ENCODE data around the gene CLEC3B.

The CLEC3B gene

GRCh38 chr3:45003406-45003805 lies 22.7 kb upstream of the CLEC3B start:
- H3K36me3 ChIP-seq (ENCODE audit: control insufficient read depth, insufficient read depth, low read length), result peaks cover 89% of the 10 kb centered on the region
- H3K27ac ChIP-seq (ENCODE audit: low read depth, low read length), result no peak overlapping the region
- peaks cover 15% of the 10 kb centered on the region; the same call in 1 of the 2 replicates for H3K9me3 ChIP-seq (ENCODE audit: control insufficient read depth, insufficient read depth, low read length)
- H3K4me1 ChIP-seq (ENCODE audit: control insufficient read depth, insufficient read depth, low read length), result no peaks in the 10 kb centered on the region
- H3K27me3 ChIP-seq (ENCODE audit: control insufficient read depth, insufficient read depth, low read length), result no peaks in the 10 kb centered on the region
- no peak overlapping the region for H3K9ac ChIP-seq (ENCODE audit: low read depth, low read length)
- no peak overlapping the region for H3K4me3 ChIP-seq (ENCODE audit: low read depth, low read length)

DNA sequence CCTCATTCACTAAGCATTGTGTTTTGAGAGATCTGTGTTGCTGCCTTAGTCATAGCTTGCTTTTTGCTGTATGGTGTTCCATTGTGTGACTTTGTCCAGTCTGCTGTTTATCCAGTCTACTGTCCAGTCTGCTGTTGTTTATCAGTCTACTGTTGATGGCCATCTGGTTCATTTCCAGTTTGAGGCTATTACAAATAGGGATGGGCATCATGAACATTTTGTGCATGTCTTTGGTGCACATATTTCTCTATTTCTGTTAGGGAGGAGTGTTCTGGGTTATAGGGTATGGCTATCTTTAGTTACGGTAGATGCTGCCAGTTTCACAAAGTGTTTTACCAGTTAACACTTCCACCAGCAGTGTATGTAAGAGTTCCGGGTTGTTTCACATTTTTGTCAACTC lies 22.2 kb upstream of the CLEC3B start:
- H3K4me3 ChIP-seq (ENCODE audit: low read depth, low read length), result no peak overlapping the region
- peaks cover 89% of the 10 kb centered on the region for H3K36me3 ChIP-seq (ENCODE audit: control insufficient read depth, insufficient read depth, low read length)
- no peak overlapping the region for H3K27ac ChIP-seq (ENCODE audit: low read depth, low read length)

GRCh38 chr3:45007091-45007490 lies 19.0 kb upstream of the CLEC3B start:
- Histone ChIP-seq H3K9me3 (ENCODE audit: control insufficient read depth, insufficient read depth, low read length) (peaks cover 15% of the 10 kb centered on the region; the same call in 1 of the 2 replicates), H3K9ac (ENCODE audit: low read depth, low read length) (no peak overlapping the region), H3K4me1 (ENCODE audit: control insufficient read depth, insufficient read depth, low read length) (no peaks in the 10 kb centered on the region), H3K27me3 (ENCODE audit: control insufficient read depth, insufficient read depth, low read length) (no peaks in the 10 kb centered on the region), H3K27ac (ENCODE audit: low read depth, low read length) (no peak overlapping the region), H3K36me3 (ENCODE audit: control insufficient read depth, insufficient read depth, low read length) (peaks cover 87% of the 10 kb centered on the region), H3K4me3 (ENCODE audit: low read depth, low read length) (no peak overlapping the region)

More for the DNA sequence above, 22.2 kb upstream of the CLEC3B start:
- Histone ChIP-seq H3K9me3 (ENCODE audit: control insufficient read depth, insufficient read depth, low read length) (peaks cover 15% of the 10 kb centered on the region; the same call in 1 of the 2 replicates), H3K4me1 (ENCODE audit: control insufficient read depth, insufficient read depth, low read length) (no peaks in the 10 kb centered on the region), H3K9ac (ENCODE audit: low read depth, low read length) (no peak overlapping the region), H3K27me3 (ENCODE audit: control insufficient read depth, insufficient read depth, low read length) (no peaks in the 10 kb centered on the region)

- Histone ChIP-seq H3K9ac (ENCODE audit: low read depth, low read length) (no peak overlapping the region), H3K4me3 (ENCODE audit: low read depth, low read length) (no peak overlapping the region), H3K27me3 (ENCODE audit: control insufficient read depth, insufficient read depth, low read length) (no peaks in the 10 kb centered on the region), H3K36me3 (ENCODE audit: control insufficient read depth, insufficient read depth, low read length) (peaks cover 87% of the 10 kb centered on the region), H3K27ac (ENCODE audit: low read depth, low read length) (no peak overlapping the region), H3K9me3 (ENCODE audit: control insufficient read depth, insufficient read depth, low read length) (peaks cover 10% of the 10 kb centered on the region; the same call in 1 of the 2 replicates), H3K4me1 (ENCODE audit: control insufficient read depth, insufficient read depth, low read length) (no peaks in the 10 kb centered on the region)
Observed at GRCh38 chr3:45008117-45008516, 18.0 kb upstream of the CLEC3B start.

DNA sequence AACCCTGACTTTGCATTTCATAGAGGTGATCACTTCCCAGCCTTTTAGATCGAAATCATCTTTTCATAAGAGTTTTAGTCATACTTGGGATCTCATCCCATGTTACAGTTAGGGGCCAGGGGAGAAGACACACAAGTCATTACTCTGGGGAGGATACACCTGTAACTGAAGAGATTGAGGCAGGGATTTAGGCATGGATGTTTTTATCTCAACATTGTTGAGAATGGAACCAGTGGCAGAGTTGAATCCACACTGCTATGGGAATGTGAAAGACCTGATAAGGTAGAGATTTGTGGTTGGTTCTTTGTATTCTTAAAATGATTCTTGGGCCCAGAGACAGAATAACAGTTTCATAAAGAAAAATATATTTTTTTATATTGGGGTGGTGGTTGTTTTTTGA lies 16.2 kb upstream of the CLEC3B start:
- no peak overlapping the region for H3K9ac ChIP-seq (ENCODE audit: low read depth, low read length)
- H3K36me3 ChIP-seq (ENCODE audit: control insufficient read depth, insufficient read depth, low read length), result peaks cover 84% of the 10 kb centered on the region
- no peak overlapping the region for H3K4me3 ChIP-seq (ENCODE audit: low read depth, low read length)
- no peaks in the 10 kb centered on the region for H3K9me3 ChIP-seq (ENCODE audit: control insufficient read depth, insufficient read depth, low read length)
- H3K27me3 ChIP-seq (ENCODE audit: control insufficient read depth, insufficient read depth, low read length), result no peaks in the 10 kb centered on the region
- H3K27ac ChIP-seq (ENCODE audit: low read depth, low read length), result no peak overlapping the region
- H3K4me1 ChIP-seq (ENCODE audit: control insufficient read depth, insufficient read depth, low read length), result no peaks in the 10 kb centered on the region

- Histone ChIP-seq H3K9ac (ENCODE audit: low read depth, low read length) (no peak overlapping the region), H3K27ac (ENCODE audit: low read depth, low read length) (no peak overlapping the region), H3K9me3 (ENCODE audit: control insufficient read depth, insufficient read depth, low read length) (no peaks in the 10 kb centered on the region), H3K4me1 (ENCODE audit: control insufficient read depth, insufficient read depth, low read length) (peaks cover 4% of the 10 kb centered on the region), H3K27me3 (ENCODE audit: control insufficient read depth, insufficient read depth, low read length) (no peaks in the 10 kb centered on the region), H3K4me3 (ENCODE audit: low read depth, low read length) (no peak overlapping the region), H3K36me3 (ENCODE audit: control insufficient read depth, insufficient read depth, low read length) (peaks cover 74% of the 10 kb centered on the region)
Observed at GRCh38 chr3:45010811-45011333, 15.2 kb upstream of the CLEC3B start.

GRCh38 chr3:45011756-45012508 lies 14.2 kb upstream of the CLEC3B start:
- Histone ChIP-seq H3K9me3 (ENCODE audit: control insufficient read depth, insufficient read depth, low read length) (no peaks in the 10 kb centered on the region), H3K27me3 (ENCODE audit: control insufficient read depth, insufficient read depth, low read length) (no peaks in the 10 kb centered on the region), H3K9ac (ENCODE audit: low read depth, low read length) (no peak overlapping the region), H3K36me3 (ENCODE audit: control insufficient read depth, insufficient read depth, low read length) (peaks cover 71% of the 10 kb centered on the region), H3K4me3 (ENCODE audit: low read depth, low read length) (no peak overlapping the region), H3K27ac (ENCODE audit: low read depth, low read length) (no peak overlapping the region), H3K4me1 (ENCODE audit: control insufficient read depth, insufficient read depth, low read length) (peaks cover 13% of the 10 kb centered on the region)

DNA sequence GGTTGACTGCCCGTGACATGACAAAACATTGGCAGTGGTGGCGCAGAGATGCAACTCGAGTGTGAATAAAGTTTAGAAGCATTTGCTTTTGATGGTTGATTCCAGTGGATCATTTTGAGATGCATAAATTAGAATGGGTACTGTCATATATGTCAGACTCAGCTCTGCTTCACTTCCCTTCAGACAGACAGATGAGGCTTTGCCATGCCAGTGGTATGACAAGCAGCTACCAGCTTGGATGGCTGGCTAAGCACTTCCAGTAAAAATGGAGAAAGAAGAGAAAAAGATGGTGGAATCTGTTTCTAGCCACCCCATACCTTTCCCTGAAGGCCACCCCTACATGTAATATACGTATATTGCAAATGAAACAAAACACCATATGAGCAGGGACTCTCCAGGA lies 13.5 kb upstream of the CLEC3B start:
- Histone ChIP-seq H3K9ac (ENCODE audit: low read depth, low read length) (no peak overlapping the region), H3K4me1 (ENCODE audit: control insufficient read depth, insufficient read depth, low read length) (peaks cover 14% of the 10 kb centered on the region), H3K9me3 (ENCODE audit: control insufficient read depth, insufficient read depth, low read length) (no peaks in the 10 kb centered on the region), H3K27me3 (ENCODE audit: control insufficient read depth, insufficient read depth, low read length) (no peaks in the 10 kb centered on the region), H3K4me3 (ENCODE audit: low read depth, low read length) (no peak overlapping the region), H3K36me3 (ENCODE audit: control insufficient read depth, insufficient read depth, low read length) (peaks cover 65% of the 10 kb centered on the region), H3K27ac (ENCODE audit: low read depth, low read length) (no peak overlapping the region)

DNA sequence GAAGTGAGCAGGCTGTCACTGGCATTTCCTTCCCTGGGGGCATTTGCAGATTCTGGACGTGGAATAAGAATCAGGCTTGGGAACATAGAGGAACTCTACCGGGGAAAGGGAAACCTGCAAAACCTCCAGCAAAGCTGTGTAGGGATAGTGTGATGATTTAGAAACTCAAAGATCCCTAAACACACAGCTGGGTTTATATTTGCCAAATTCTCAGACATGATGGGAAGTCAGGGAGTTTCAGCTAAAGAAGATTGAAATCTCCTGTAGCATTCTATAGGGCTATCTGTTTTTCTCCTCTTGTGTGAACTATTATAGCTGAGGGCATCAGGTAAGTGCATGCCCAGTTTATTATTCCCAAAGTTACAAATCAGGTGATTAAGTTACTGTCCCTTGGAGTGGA lies 9.2 kb upstream of the CLEC3B start:
- H3K27me3 ChIP-seq (ENCODE audit: control insufficient read depth, insufficient read depth, low read length), result no peaks in the 10 kb centered on the region
- H3K4me1 ChIP-seq (ENCODE audit: control insufficient read depth, insufficient read depth, low read length), result peaks cover 14% of the 10 kb centered on the region
- no peaks in the 10 kb centered on the region for H3K9me3 ChIP-seq (ENCODE audit: control insufficient read depth, insufficient read depth, low read length)
- H3K27ac ChIP-seq (ENCODE audit: low read depth, low read length), result no peak overlapping the region
- H3K4me3 ChIP-seq (ENCODE audit: low read depth, low read length), result no peak overlapping the region
- peaks cover 23% of the 10 kb centered on the region for H3K36me3 ChIP-seq (ENCODE audit: control insufficient read depth, insufficient read depth, low read length)
- H3K9ac ChIP-seq (ENCODE audit: low read depth, low read length), result no peak overlapping the region

- no peak overlapping the region for H3K4me3 ChIP-seq (ENCODE audit: low read depth, low read length)
- H3K36me3 ChIP-seq (ENCODE audit: control insufficient read depth, insufficient read depth, low read length), result peaks cover 14% of the 10 kb centered on the region
- H3K4me1 ChIP-seq (ENCODE audit: control insufficient read depth, insufficient read depth, low read length), result peaks cover 14% of the 10 kb centered on the region
- H3K9me3 ChIP-seq (ENCODE audit: control insufficient read depth, insufficient read depth, low read length), result no peaks in the 10 kb centered on the region
- no peak overlapping the region for H3K27ac ChIP-seq (ENCODE audit: low read depth, low read length)
- no peak overlapping the region for H3K9ac ChIP-seq (ENCODE audit: low read depth, low read length)
- no peaks in the 10 kb centered on the region for H3K27me3 ChIP-seq (ENCODE audit: control insufficient read depth, insufficient read depth, low read length)
Observed at GRCh38 chr3:45017821-45018220, 8.3 kb upstream of the CLEC3B start.

DNA sequence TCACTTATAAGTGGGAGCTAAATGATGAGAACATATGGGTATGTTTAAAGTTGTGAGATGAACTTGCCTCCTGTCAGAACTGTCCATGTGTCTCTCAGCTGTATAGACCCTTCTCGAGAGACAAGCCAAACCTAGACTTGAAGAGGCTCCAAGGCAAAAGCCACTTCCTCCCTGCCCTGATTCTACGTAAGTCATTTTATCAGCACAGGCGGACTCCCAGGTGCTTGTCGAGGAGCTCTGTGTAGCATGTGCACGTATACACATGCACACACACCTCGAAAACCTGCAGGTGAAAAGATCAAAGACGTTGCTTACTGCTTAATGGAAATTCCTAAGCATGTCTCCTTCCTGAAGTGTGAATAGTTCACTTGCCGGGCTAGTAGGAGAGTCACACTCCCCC lies 5.6 kb upstream of the CLEC3B start:
- Histone ChIP-seq H3K36me3 (ENCODE audit: control insufficient read depth, insufficient read depth, low read length) (no peaks in the 10 kb centered on the region), H3K9me3 (ENCODE audit: control insufficient read depth, insufficient read depth, low read length) (no peaks in the 10 kb centered on the region), H3K27me3 (ENCODE audit: control insufficient read depth, insufficient read depth, low read length) (no peaks in the 10 kb centered on the region), H3K4me1 (ENCODE audit: control insufficient read depth, insufficient read depth, low read length) (peaks cover 14% of the 10 kb centered on the region), H3K27ac (ENCODE audit: low read depth, low read length) (no peak overlapping the region), H3K4me3 (ENCODE audit: low read depth, low read length) (no peak overlapping the region), H3K9ac (ENCODE audit: low read depth, low read length) (no peak overlapping the region)
